Measurements from ENCODE around the gene SHFL.

- no peak for TF ChIP-seq POLR2A (IDR thresholded peaks at IDR 0.05; ENCODE audit: low read depth, low read length)
- TF ChIP-seq CTCF (conservative IDR thresholded peaks at IDR 0.05; ENCODE audit: low read depth, low read length) = no peak
- TF ChIP-seq RAD21 (IDR thresholded peaks at IDR 0.05; ENCODE audit: low read length) = no peak
- TF ChIP-seq MAZ (IDR thresholded peaks at IDR 0.05; ENCODE audit: borderline replicate concordance, low read depth, low read length) = no peak
- no peak for TF ChIP-seq ELK1 (IDR thresholded peaks at IDR 0.05; ENCODE audit: borderline replicate concordance, low read depth, low read length)
- no peak for TF ChIP-seq CEBPB (IDR thresholded peaks at IDR 0.05; ENCODE audit: low read depth, low read length)
- TF ChIP-seq RCOR1 (IDR thresholded peaks at IDR 0.05; ENCODE audit: insufficient replicate concordance, low read length) = no peak
- TF ChIP-seq NFE2L2 (IDR thresholded peaks at IDR 0.05; ENCODE audit: low read depth, low read length) = no peak
- no peak for TF ChIP-seq SMC3 (IDR thresholded peaks at IDR 0.05; ENCODE audit: low read depth, low read length)
These were observed 38.3 kb downstream of the SHFL start for GRCh38 chr19:10124429-10124828.

Data from IMR-90 (cell line).